ENCODE data around the gene GNG12.
A peak's percentile ranks its signal among the peaks of the same experiment; 100 is the strongest.
"Not testable (repeated sequence)": the region's sequence is repeated elsewhere in the genome, so short reads cannot be mapped to it uniquely, and the experiment has no call there.

The GNG12 gene

GRCh38 chr1:67676287-67676686 is 157.0 kb downstream of the GNG12 start:
- no peak for DNase-seq

GRCh38 chr1:67675800-67676199 is 157.5 kb downstream of the GNG12 start:
- DNase-seq: peak; percentile 27

GRCh38 chr1:67674260-67675011 is 158.8 kb downstream of the GNG12 start:
- DNase-seq: peak; percentile 59

- no peak for DNase-seq
Measured at GRCh38 chr1:67673468-67674201, 159.6 kb downstream of the GNG12 start.

GRCh38 chr1:67672260-67672803 is 160.9 kb downstream of the GNG12 start:
- DNase-seq: no peak

- no peak for DNase-seq
Measured at GRCh38 chr1:67668660-67669059, 164.6 kb downstream of the GNG12 start.

- no peak for DNase-seq
Measured at GRCh38 chr1:67666636-67667035, 166.6 kb downstream of the GNG12 start.

- not testable (repeated sequence) for DNase-seq
Measured at GRCh38 chr1:67665307-67665706, 168.0 kb downstream of the GNG12 start.

GRCh38 chr1:67664048-67664447 is 169.2 kb downstream of the GNG12 start:
- no peak for DNase-seq

GRCh38 chr1:67662884-67663283 is 170.4 kb downstream of the GNG12 start:
- DNase-seq: no peak

GRCh38 chr1:67659229-67659628 is 174.0 kb downstream of the GNG12 start:
- no peak for DNase-seq

- DNase-seq: not testable (repeated sequence)
Measured at GRCh38 chr1:67657152-67657551, 176.1 kb downstream of the GNG12 start.

- no peak for DNase-seq
Measured at GRCh38 chr1:67655581-67655980, 177.7 kb downstream of the GNG12 start.

- no peak for DNase-seq
Measured at GRCh38 chr1:67653304-67653703, 180.0 kb downstream of the GNG12 start.

- peak; percentile 32 for DNase-seq
Measured at GRCh38 chr1:67652800-67653199, 180.5 kb downstream of the GNG12 start.
